Myocyte (in vitro differentiated cells): ENCODE results near the gene PXDN. TPM values are rescaled to one million over a fixed set of nuclear protein-coding genes. Genes with fewer than 3 reads are reported as not detected.
"Not testable (repeated sequence)": the region's sequence is repeated elsewhere in the genome, so short reads cannot be mapped to it uniquely, and the experiment has no call there.

Source experiments
- DNase-seq: peaks from one replicate; pipeline ENCODE4 v3.0.0-alpha.2; 2012; ENCODE audit warnings: low read depth
- total RNA-seq: library from RNA; depleted of rRNA; stranded (reverse); fragments of >200 nt; gene quantifications from 2 replicates; pipeline ENCODE4 v1.2.3, GENCODE V29; 2014

PXDN gene
- total RNA-seq, 1 donor from 2014 or later, result 52.7 TPM

GRCh38 chr2:1634681-1635341, 109.5 kb downstream of the PXDN start:
- DNase-seq, result no peak

GRCh38 chr2:1633936-1634587, 110.3 kb downstream of the PXDN start:
- DNase-seq, result no peak

GRCh38 chr2:1633092-1633671, 111.1 kb downstream of the PXDN start:
- no peak for DNase-seq

GRCh38 chr2:1632510-1632909, 111.8 kb downstream of the PXDN start:
- DNase-seq, result no peak

GRCh38 chr2:1632002-1632348, 112.3 kb downstream of the PXDN start:
- no peak for DNase-seq

- no peak for DNase-seq
Measured at GRCh38 chr2:1631292-1632001, 112.9 kb downstream of the PXDN start.

- DNase-seq, result peak; percentile 40
Measured at GRCh38 chr2:1628893-1629292, 115.4 kb downstream of the PXDN start.

- no peak for DNase-seq
Measured at GRCh38 chr2:1627628-1628381, 116.5 kb downstream of the PXDN start.

GRCh38 chr2:1626271-1626681, 118.0 kb downstream of the PXDN start:
- no peak for DNase-seq

GRCh38 chr2:1625281-1626001, 118.9 kb downstream of the PXDN start:
- DNase-seq, result peak; percentile 79

GRCh38 chr2:1623906-1624445, 120.3 kb downstream of the PXDN start:
- no peak for DNase-seq

- no peak for DNase-seq
Measured at GRCh38 chr2:1622521-1623200, 121.7 kb downstream of the PXDN start.

GRCh38 chr2:1621976-1622375, 122.3 kb downstream of the PXDN start:
- DNase-seq, result not testable (repeated sequence)

GRCh38 chr2:1621501-1621900, 122.8 kb downstream of the PXDN start:
- DNase-seq, result no peak

GRCh38 chr2:1621041-1621440, 123.3 kb downstream of the PXDN start:
- DNase-seq, result no peak

- no peak for DNase-seq
Measured at GRCh38 chr2:1620081-1620480, 124.2 kb downstream of the PXDN start.

GRCh38 chr2:1619556-1619955, 124.8 kb downstream of the PXDN start:
- DNase-seq, result no peak

- no peak for DNase-seq
Measured at GRCh38 chr2:1618974-1619373, 125.3 kb downstream of the PXDN start.

GRCh38 chr2:1618191-1618961, 125.9 kb downstream of the PXDN start:
- no peak for DNase-seq
